BE2C (cell line): ENCODE results near the gene TMC8.
A peak's percentile ranks its signal among the peaks of the same experiment; 100 is the strongest.
"Not testable (repeated sequence)": the region's sequence is repeated elsewhere in the genome, so short reads cannot be mapped to it uniquely, and the experiment has no call there.

Experiments used
- DNase-seq: peaks from one replicate; pipeline ENCODE4 v3.0.0-alpha.2; 2020
- H3K27me3 ChIP-seq: fragments of 250-450 bp; sonication (Bioruptor Pico); 2 replicates; pipeline ENCODE4 v1.5.1; 2020; ENCODE audit warnings: mild to moderate bottlenecking
- H3K36me3 ChIP-seq: fragments of 250-450 bp; sonication (Bioruptor Pico); 2 replicates; pipeline ENCODE4 v1.5.1; 2020; ENCODE audit warnings: mild to moderate bottlenecking
- H3K4me1 ChIP-seq: fragments of 250-450 bp; sonication (Bioruptor Pico); 2 replicates; pipeline ENCODE4 v1.5.1; 2020
- H3K4me3 ChIP-seq: 2 replicates; pipeline ENCODE4 v1.5.1; 2011; ENCODE audit warnings: low read depth, low read length
- H3K9me3 ChIP-seq: fragments of 250-450 bp; sonication (Bioruptor Pico); 2 replicates; pipeline ENCODE4 v1.5.1; 2020
- CTCF ChIP-seq: IDR thresholded peaks from 2 replicates; pipeline ENCODE4 v1.5.1; 2012; ENCODE audit warnings: mild to moderate bottlenecking, low read depth, low read length

The TMC8 gene

GRCh38 chr17:78137392-78138203 lies 7.0 kb downstream of the TMC8 start:
- Histone ChIP-seq H3K4me1 (peaks cover 2% of the 10 kb centered on the region; the same call in 1 of the 2 replicates), H3K9me3 (no peaks in the 10 kb centered on the region), H3K27me3 (no peaks in the 10 kb centered on the region), H3K36me3 (no peaks in the 10 kb centered on the region), H3K4me3 (no peak overlapping the region)
- TF ChIP-seq CTCF: peak; percentile 58
- peak; percentile 27 for DNase-seq

- peak; percentile 13 for DNase-seq
- Histone ChIP-seq H3K4me3 (no peak overlapping the region), H3K9me3 (no peaks in the 10 kb centered on the region), H3K27me3 (no peaks in the 10 kb centered on the region), H3K36me3 (no peaks in the 10 kb centered on the region), H3K4me1 (peaks cover 2% of the 10 kb centered on the region; the same call in 1 of the 2 replicates)
- 0 out of 2 replicates have a peak, but pooled peaks have one; percentile 0 for TF ChIP-seq CTCF
Observed at GRCh38 chr17:78138204-78139060, 7.9 kb downstream of the TMC8 start.

DNA sequence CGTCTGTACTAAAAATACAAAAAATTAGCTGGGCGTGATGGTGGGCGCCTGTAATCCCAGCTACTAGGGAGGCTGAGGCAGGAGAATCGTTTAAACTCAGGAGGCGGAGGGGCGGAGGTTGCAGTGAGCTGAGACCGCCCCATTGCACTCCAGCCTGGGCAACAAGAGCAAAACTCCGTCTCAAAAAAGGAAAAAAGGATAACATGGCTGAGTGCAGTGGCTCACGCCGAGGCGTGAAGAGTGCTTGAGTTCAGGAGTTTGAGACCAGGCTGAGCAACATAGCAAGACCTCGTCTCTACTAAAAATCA lies 9.2 kb downstream of the TMC8 start:
- H3K36me3 ChIP-seq, H3K4me3 ChIP-seq, DNase-seq, H3K9me3 ChIP-seq, H3K27me3 ChIP-seq: not testable (repeated sequence)
- H3K4me1 ChIP-seq: peaks cover 14% of the 10 kb centered on the region

GRCh38 chr17:78140169-78141051 lies 9.8 kb downstream of the TMC8 start:
- peak; percentile 100 for DNase-seq
- Histone ChIP-seq H3K27me3 (no peaks in the 10 kb centered on the region), H3K4me1 (peaks cover 20% of the 10 kb centered on the region), H3K36me3 (no peaks in the 10 kb centered on the region), H3K9me3 (no peaks in the 10 kb centered on the region), H3K4me3 (no peak overlapping the region)
- no peak for TF ChIP-seq CTCF

- no peak for TF ChIP-seq CTCF
- no peak overlapping the region for H3K4me3 ChIP-seq
- peaks cover 20% of the 10 kb centered on the region for H3K4me1 ChIP-seq
- DNase-seq: no peak
- no peaks in the 10 kb centered on the region for H3K27me3 ChIP-seq
- H3K36me3 ChIP-seq: no peaks in the 10 kb centered on the region
- no peaks in the 10 kb centered on the region for H3K9me3 ChIP-seq
Observed at GRCh38 chr17:78141437-78142118, 11.0 kb downstream of the TMC8 start.
